H1 (cell line): ENCODE data around the gene ZNF689. TPM values are rescaled to one million over a fixed set of nuclear protein-coding genes. Genes with fewer than 3 reads are reported as not detected.

ENCODE experiments used
- CTCF ChIA-PET: fragments of 300-600 bp; sonication (Branson Sonifier 250); formaldehyde crosslinking; loops from one replicate; lab custom pipeline; 2021; ENCODE audit not compliant: partially characterized antibody; lab: Charles Lee
- POLR2A ChIA-PET: fragments of 300-600 bp; sonication (Branson Sonifier 250); formaldehyde crosslinking; loops from one replicate; lab custom pipeline; 2021; ENCODE audit warnings: inconsistent platforms; ENCODE audit not compliant: partially characterized antibody; lab: Charles Lee
- DNase-seq, 2 experiments: peaks; one replicate each; pipeline versions ENCODE4 v3.0.0 to v3.0.0-alpha.2; 2010 to 2022; ENCODE audit warnings: low spot score in 2 of 2, low read depth in 1 of 2, mixed read lengths in 1 of 2
- FAIRE-seq: peaks from 2 replicates; lab custom pipeline; 2011; peaks lifted over from hg19 to GRCh38; lab: Jason Lieb, UNC
- H2AFZ ChIP-seq: 2 replicates; pipeline ENCODE4 v1.8.1; 2012; ENCODE audit warnings: low read length, inconsistent platforms
- H2AK5ac ChIP-seq: 2 replicates; pipeline ENCODE4 v1.6.1; 2013; ENCODE audit warnings: low read depth, low read length
- H2BK120ac ChIP-seq: replicated peaks from 2 replicates; pipeline ENCODE3; 2013; ENCODE audit warnings: low read depth, low read length, inconsistent platforms
- H2BK12ac ChIP-seq: 2 replicates; pipeline ENCODE4 v1.6.1; 2013; ENCODE audit warnings: low read depth, low read length
- H2BK15ac ChIP-seq: 2 replicates; pipeline ENCODE4 v1.6.1; 2013; ENCODE audit warnings: low read length
- H2BK20ac ChIP-seq: 2 replicates; pipeline ENCODE4 v1.6.1; 2013; ENCODE audit warnings: low read length
- H2BK5ac ChIP-seq: 2 replicates; pipeline ENCODE4 v1.6.1; 2013; ENCODE audit warnings: low read depth, low read length
- H3K14ac ChIP-seq: 2 replicates; pipeline ENCODE4 v1.6.1; 2013; ENCODE audit warnings: inconsistent platforms; ENCODE audit not compliant: insufficient read length
- H3K18ac ChIP-seq: 2 replicates; pipeline ENCODE4 v1.6.1; 2013; ENCODE audit warnings: low read length; ENCODE audit errors: extremely low read depth
- H3K23ac ChIP-seq: 2 replicates; pipeline ENCODE4 v1.6.1; 2013; ENCODE audit warnings: inconsistent platforms; ENCODE audit not compliant: insufficient read length
- H3K23me2 ChIP-seq: 2 replicates; pipeline ENCODE4 v1.6.1; 2013; ENCODE audit warnings: low read depth, low read length
- H3K27ac ChIP-seq: 2 replicates; pipeline ENCODE4 v1.6.1; 2011; ENCODE audit warnings: low read depth, low read length, inconsistent platforms
- H3K27me3 ChIP-seq, 4 experiments: replicated peaks in 1 of 4; 1 replicate in 1 of 4; 2 replicates in 3 of 4; pipeline versions ENCODE4 v1.6.1 to v1.8.1; 2011 to 2013; ENCODE audit warnings: low read length in 3 of 4, mild to moderate bottlenecking in 3 of 4, inconsistent platforms in 2 of 4, mixed read lengths in 2 of 4, moderate library complexity in 1 of 4; ENCODE audit not compliant: control insufficient read depth in 3 of 4, insufficient read depth in 3 of 4; ENCODE audit errors: extremely low read depth in 1 of 4
- H3K36me3 ChIP-seq, 4 experiments: 2 replicates each; pipeline versions ENCODE4 v1.6.1 to v1.8.1; 2011 to 2013; ENCODE audit warnings: mild to moderate bottlenecking in 4 of 4, low read length in 3 of 4, moderate library complexity in 2 of 4, control low read depth in 1 of 4, inconsistent platforms in 1 of 4; ENCODE audit not compliant: insufficient read depth in 4 of 4, control insufficient read depth in 2 of 4
- H3K4ac ChIP-seq: replicated peaks from 2 replicates; pipeline ENCODE3; 2013; ENCODE audit warnings: low read length, low read depth, mixed read lengths, inconsistent platforms; ENCODE audit not compliant: insufficient read length
- H3K4me1 ChIP-seq, 4 experiments: replicated peaks in 1 of 4; 1 replicate in 1 of 4; 2 replicates in 3 of 4; pipeline versions ENCODE4 v1.6.1 to v1.8.1; 2011 to 2013; ENCODE audit warnings: low read length in 3 of 4, inconsistent platforms in 2 of 4, mixed read lengths in 1 of 4; ENCODE audit not compliant: insufficient read depth in 4 of 4, control insufficient read depth in 3 of 4
- H3K4me2 ChIP-seq, 2 experiments: 2 replicates each; pipeline versions ENCODE4 v1.6.1 to v1.8.1; 2011 to 2013; ENCODE audit warnings: low read depth in 2 of 2, low read length in 2 of 2, control low read depth in 1 of 2, inconsistent platforms in 1 of 2, mild to moderate bottlenecking in 1 of 2; ENCODE audit not compliant: insufficient read depth in 1 of 2
- H3K4me3 ChIP-seq, 4 experiments: fragments of 200-600, 300-600 bp in 1 of 4; sonication (generic), shearing (Covaris generic), sonication (Bioruptor Twin) in 1 of 4; 2 replicates each; pipeline versions ENCODE4 v1.5.1 to v1.8.1; 2011 to 2016; ENCODE audit warnings: low read length in 4 of 4, low read depth in 3 of 4, control low read depth in 2 of 4, inconsistent platforms in 2 of 4, mild to moderate bottlenecking in 2 of 4, mixed read lengths in 1 of 4, moderate library complexity in 1 of 4; ENCODE audit not compliant: insufficient read depth in 2 of 4; ENCODE audit errors: extremely low read depth in 1 of 4
- H3K56ac ChIP-seq: replicated peaks from 2 replicates; pipeline ENCODE3; 2013; ENCODE audit warnings: low read depth, mild to moderate bottlenecking, mixed read lengths, low read length, inconsistent platforms; ENCODE audit not compliant: insufficient read length
- H3K79me1 ChIP-seq: 2 replicates; pipeline ENCODE4 v1.6.1; 2013; ENCODE audit warnings: low read depth, low read length, control low read depth
- H3K79me2 ChIP-seq, 2 experiments: 2 replicates each; pipeline versions ENCODE4 v1.6.1 to v1.8.1; 2012 to 2013; ENCODE audit warnings: low read length in 2 of 2, mild to moderate bottlenecking in 2 of 2, inconsistent platforms in 1 of 2; ENCODE audit not compliant: insufficient read depth in 2 of 2, control insufficient read depth in 1 of 2
- H3K9ac ChIP-seq, 4 experiments: replicated peaks in 1 of 4; 1 replicate in 1 of 4; 2 replicates in 3 of 4; pipeline versions ENCODE4 v1.6.1 to v1.8.1; 2011 to 2013; ENCODE audit warnings: low read depth in 3 of 4, low read length in 3 of 4, control low read depth in 2 of 4, mild to moderate bottlenecking in 2 of 4, moderate library complexity in 2 of 4, inconsistent platforms in 1 of 4; ENCODE audit errors: extremely low read depth in 1 of 4
- H3K9me3 ChIP-seq, 2 experiments: 2 replicates each; pipeline versions ENCODE4 v1.6.1 to v1.8.1; 2012 to 2013; ENCODE audit warnings: mild to moderate bottlenecking in 2 of 2, moderate library complexity in 2 of 2, control low read depth in 1 of 2, inconsistent platforms in 1 of 2, low read depth in 1 of 2, low read length in 1 of 2, mixed read lengths in 1 of 2; ENCODE audit not compliant: insufficient read depth in 2 of 2
- H4K20me1 ChIP-seq, 2 experiments: replicated peaks in 1 of 2; 2 replicates each; pipeline versions ENCODE3 to v1.8.1; 2011 to 2013; ENCODE audit warnings: inconsistent platforms in 2 of 2, low read length in 2 of 2, mild to moderate bottlenecking in 1 of 2; ENCODE audit not compliant: insufficient read depth in 2 of 2, control insufficient read depth in 1 of 2
- H4K5ac ChIP-seq: 2 replicates; pipeline ENCODE4 v1.6.1; 2013; ENCODE audit warnings: low read length, low read depth, mixed read lengths, inconsistent platforms; ENCODE audit not compliant: insufficient read length
- H4K8ac ChIP-seq: 2 replicates; pipeline ENCODE4 v1.8.0; 2013; ENCODE audit warnings: mild to moderate bottlenecking, moderate library complexity, low read length, inconsistent platforms; ENCODE audit not compliant: insufficient read depth; ENCODE audit errors: extremely low read depth
- H4K91ac ChIP-seq: replicated peaks from 2 replicates; pipeline ENCODE3; 2013; ENCODE audit warnings: low read length, mixed read lengths, inconsistent platforms; ENCODE audit not compliant: insufficient read length
- BACH1 ChIP-seq: IDR thresholded peaks from 2 replicates; pipeline ENCODE4 v1.6.1; 2012; ENCODE audit warnings: low read length, improper control_type of control experiment
- EP300 ChIP-seq, 2 experiments: IDR thresholded peaks; 1 replicate in 1 of 2; 2 replicates in 1 of 2; pipeline ENCODE4 v1.6.1; 2011 to 2012; ENCODE audit warnings: low read depth in 2 of 2, low read length in 2 of 2, mild to moderate bottlenecking in 2 of 2, borderline replicate concordance in 1 of 2, inconsistent platforms in 1 of 2, moderate library complexity in 1 of 2
- NRF1 ChIP-seq: IDR thresholded peaks from 2 replicates; pipeline ENCODE4 v1.6.1; 2011; ENCODE audit warnings: mild to moderate bottlenecking, low read depth, low read length, improper control_type of control experiment
- TAF7 ChIP-seq: optimal IDR thresholded peaks from 2 replicates; pipeline ENCODE3; 2011; ENCODE audit warnings: low read depth, mild to moderate bottlenecking, inconsistent platforms, low read length, moderate library complexity, borderline replicate concordance
- ZNF274 ChIP-seq: IDR thresholded peaks from 2 replicates; pipeline ENCODE4 v1.7.0; 2012; ENCODE audit warnings: low read length, borderline replicate concordance; ENCODE audit errors: extremely low read depth
- WGBS, 2 experiments: shearing (Covaris generic) in 1 of 2; methylation state at CpG; one replicate each; pipeline versions ENCODE4 v1.1.6 to v1.1.7; 2013 to 2015; ENCODE audit warnings: low lambda C conversion rate in 2 of 2, mixed read lengths in 2 of 2, inconsistent platforms in 1 of 2, low coverage in 1 of 2, missing lambda C conversion rate in 1 of 2; ENCODE audit not compliant: insufficient replicate concordance in 2 of 2, insufficient coverage in 1 of 2, insufficient read length in 1 of 2; ENCODE audit errors: extremely low coverage in 1 of 2, missing lambda C conversion rate in 1 of 2; 5-methylcytosine and 5-hydroxymethylcytosine counted together
- polyA plus RNA-seq, 7 experiments: library from polyadenylated mRNA; depleted of rRNA in 3 of 7; stranded (reverse) in 5 of 7; unstranded in 2 of 7; fragments of >200 nt in 5 of 7; fragments of 200-250 nt in 2 of 7; gene quantifications; 1 replicate in 5 of 7; 2 replicates in 1 of 7; 4 replicates in 1 of 7; pipeline versions ENCODE4 v1.2.1 to v1.2.3, GENCODE V29; 2011 to 2013; ENCODE audit warnings: missing spikeins in 2 of 7, mixed read lengths in 2 of 7
- total RNA-seq: library from RNA; stranded (reverse); fragmentation: NEBNext Ultra II Directional; extraction: Animal tissue kit (Norgen Biotek cat#: 25700); gene quantifications from 2 replicates; pipeline ENCODE4 v1.2.1, GENCODE V29; 2021

ZNF689 gene
- total and polyA plus RNA-seq, 2 of the 8 experiments (the other 6 are each of a cell fraction or from before 2014, with no cell fraction given) = 14.3 to 15.3 TPM

DNA sequence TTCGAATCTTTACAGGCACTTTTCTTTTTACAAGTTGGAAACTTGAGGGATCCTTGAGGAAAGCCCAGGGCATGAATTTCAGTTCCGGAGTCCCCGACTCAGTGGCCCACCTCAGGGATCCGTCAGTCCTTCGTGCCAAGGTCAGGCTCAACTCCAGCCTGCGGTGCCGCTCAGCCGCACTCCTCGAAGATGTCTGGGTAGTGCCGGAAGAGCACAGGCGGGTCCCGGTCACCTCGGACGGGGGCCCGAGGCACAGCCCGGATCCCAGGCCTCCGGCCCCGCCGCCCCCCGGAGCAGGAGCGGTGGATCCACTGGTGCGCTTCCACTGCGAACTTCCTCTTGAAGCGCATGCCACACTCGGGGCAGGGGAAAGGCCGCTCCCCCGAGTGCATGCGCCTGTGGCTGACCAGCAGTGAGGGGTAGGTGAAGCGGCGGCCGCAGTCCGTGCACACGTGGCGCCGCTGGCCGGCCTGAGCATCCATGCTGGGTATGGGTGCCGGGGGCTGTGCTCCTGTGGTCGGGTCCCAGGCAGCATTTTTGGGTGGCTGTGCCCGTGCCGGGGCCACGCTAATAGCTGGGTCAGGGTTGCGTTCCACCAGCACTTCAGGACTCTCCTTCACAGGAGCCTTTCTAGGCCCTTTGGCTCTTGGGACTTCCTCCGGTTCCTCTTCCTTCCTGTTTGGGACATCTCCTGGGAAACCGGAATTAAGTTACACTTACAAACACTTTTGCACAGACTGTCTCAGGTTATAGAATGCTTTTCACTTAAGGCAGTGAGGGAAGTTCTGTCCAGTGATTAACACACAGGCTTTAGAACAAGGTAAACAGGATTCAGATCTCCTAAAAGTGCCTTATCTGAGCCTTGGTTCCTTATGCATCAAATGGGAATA lies 40.2 kb downstream of the ZNF689 start:
- peak overlapping the region in 1 of 2 experiments; percentile 74; a peak in 3 of 4 replicates for H3K4me2 ChIP-seq
- H3K4me1 ChIP-seq = peaks cover 0 to 9% (median 2%) of the 10 kb centered on the region in 4 experiments; a peak in 5 of 7 replicates
- H4K91ac ChIP-seq = peak overlapping the region; percentile 22
- no peak overlapping the region for H2AFZ ChIP-seq
- H4K5ac ChIP-seq = peak overlapping the region; percentile 25
- H4K8ac ChIP-seq = no peak overlapping the region
- no peak overlapping the region for H3K9ac ChIP-seq
- peaks cover 14% of the 10 kb centered on the region; the same call in 1 of the 2 replicates for H3K23me2 ChIP-seq
- H2BK20ac ChIP-seq = no peak overlapping the region
- peaks cover 0 to 2% of the 10 kb centered on the region in 2 experiments for H4K20me1 ChIP-seq
- 0 out of 8 replicates have a peak overlapping the region, but pooled peaks of 1 of the 4 experiments have one; percentile 89 for H3K4me3 ChIP-seq
- no peak overlapping the region for H3K14ac ChIP-seq
- DNase-seq (no peak), FAIRE-seq (no peak)
- no peak overlapping the region for H3K27ac ChIP-seq
- H3K79me2 ChIP-seq = no peaks in the 10 kb centered on the region
- TF ChIP-seq NRF1 (no peak), ZNF274 (no peak), BACH1 (no peak), EP300 (IDR thresholded peaks at IDR 0.05; ENCODE audit: borderline replicate concordance in 1 of 2, low read depth in 2 of 2, low read length in 2 of 2) (no peak), TAF7 (no peak)
- ChIA-PET POLR2A (interaction anchor here (0.6 to 3.4 kb wide), 12 partner anchors 8 to 123 kb away, joined by 3 to 45 read pairs (median 11); partner anchors contain the start of genes ZNF689, ZNF747, ZNF764 and ZNF785), CTCF (interaction anchor here (1.3 kb wide), 1 partner anchor 45 kb away, joined by 4 read pairs; no protein-coding TSS in a partner anchor)
- H3K79me1 ChIP-seq = no peaks in the 10 kb centered on the region
- H2BK12ac ChIP-seq = no peak overlapping the region
- 94% methylated on average over 33 of the region's 44 CpGs; no CpG with 5 or more reads in 1 of the 2 experiments for WGBS, 2 experiments
- no peak overlapping the region for H3K4ac ChIP-seq
- no peak overlapping the region for H3K23ac ChIP-seq
- H3K56ac ChIP-seq = no peak overlapping the region
- no peak overlapping the region for H2BK5ac ChIP-seq
- H3K36me3 ChIP-seq = no peaks in the 10 kb centered on the region
- no peak overlapping the region for H2BK15ac ChIP-seq
- H2AK5ac ChIP-seq = no peak overlapping the region
- no peaks in the 10 kb centered on the region; a peak in 1 of 7 replicates for H3K27me3 ChIP-seq
- no peak overlapping the region for H2BK120ac ChIP-seq
- no peak overlapping the region for H3K18ac ChIP-seq
- H3K9me3 ChIP-seq = no peaks in the 10 kb centered on the region
